Mammary epithelial cell (primary cell): ENCODE data around the gene PPARA.

Experiments used
- EZH2 ChIP-seq: IDR thresholded peaks from 2 replicates; pipeline ENCODE4 v1.6.1; 2012; ENCODE audit warnings: low read length, inconsistent platforms, borderline replicate concordance
- TF ChIP-seq, protein P1 (sequence below), 2 donors: IDR thresholded peaks in 1 of 2; conservative IDR thresholded peaks in 1 of 2; 2 replicates each; pipeline ENCODE4 v1.5.1; 2011 to 2012; ENCODE audit warnings: inconsistent platforms in 2 of 2, low read length in 2 of 2, mild to moderate bottlenecking in 2 of 2, control low read depth in 1 of 2, low read depth in 1 of 2; ENCODE audit not compliant: insufficient read depth in 1 of 2; ENCODE audit errors: extremely low read depth in 1 of 2

GRCh38 chr22:46112405-46112804 lies 37.9 kb upstream of the PPARA start:
- TF ChIP-seq, protein P1, sequence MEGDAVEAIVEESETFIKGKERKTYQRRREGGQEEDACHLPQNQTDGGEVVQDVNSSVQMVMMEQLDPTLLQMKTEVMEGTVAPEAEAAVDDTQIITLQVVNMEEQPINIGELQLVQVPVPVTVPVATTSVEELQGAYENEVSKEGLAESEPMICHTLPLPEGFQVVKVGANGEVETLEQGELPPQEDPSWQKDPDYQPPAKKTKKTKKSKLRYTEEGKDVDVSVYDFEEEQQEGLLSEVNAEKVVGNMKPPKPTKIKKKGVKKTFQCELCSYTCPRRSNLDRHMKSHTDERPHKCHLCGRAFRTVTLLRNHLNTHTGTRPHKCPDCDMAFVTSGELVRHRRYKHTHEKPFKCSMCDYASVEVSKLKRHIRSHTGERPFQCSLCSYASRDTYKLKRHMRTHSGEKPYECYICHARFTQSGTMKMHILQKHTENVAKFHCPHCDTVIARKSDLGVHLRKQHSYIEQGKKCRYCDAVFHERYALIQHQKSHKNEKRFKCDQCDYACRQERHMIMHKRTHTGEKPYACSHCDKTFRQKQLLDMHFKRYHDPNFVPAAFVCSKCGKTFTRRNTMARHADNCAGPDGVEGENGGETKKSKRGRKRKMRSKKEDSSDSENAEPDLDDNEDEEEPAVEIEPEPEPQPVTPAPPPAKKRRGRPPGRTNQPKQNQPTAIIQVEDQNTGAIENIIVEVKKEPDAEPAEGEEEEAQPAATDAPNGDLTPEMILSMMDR (conservative IDR thresholded peaks at IDR 0.05 in 1 of 2, IDR thresholded peaks at IDR 0.05 in 1 of 2; ENCODE audit: extremely low read depth in 1 of 2, insufficient read depth in 1 of 2, low read depth in 1 of 2, low read length in 2 of 2) = no peak
- TF ChIP-seq EZH2 = no peak
